GOT3 (cell line): ENCODE results near the gene RANBP9.

Experiments
- DNase-seq: peaks from one replicate; lab custom pipeline; 2025; ENCODE audit warnings: mixed read lengths; lab: John Stamatoyannopoulos, UW

Gene RANBP9

DNA sequence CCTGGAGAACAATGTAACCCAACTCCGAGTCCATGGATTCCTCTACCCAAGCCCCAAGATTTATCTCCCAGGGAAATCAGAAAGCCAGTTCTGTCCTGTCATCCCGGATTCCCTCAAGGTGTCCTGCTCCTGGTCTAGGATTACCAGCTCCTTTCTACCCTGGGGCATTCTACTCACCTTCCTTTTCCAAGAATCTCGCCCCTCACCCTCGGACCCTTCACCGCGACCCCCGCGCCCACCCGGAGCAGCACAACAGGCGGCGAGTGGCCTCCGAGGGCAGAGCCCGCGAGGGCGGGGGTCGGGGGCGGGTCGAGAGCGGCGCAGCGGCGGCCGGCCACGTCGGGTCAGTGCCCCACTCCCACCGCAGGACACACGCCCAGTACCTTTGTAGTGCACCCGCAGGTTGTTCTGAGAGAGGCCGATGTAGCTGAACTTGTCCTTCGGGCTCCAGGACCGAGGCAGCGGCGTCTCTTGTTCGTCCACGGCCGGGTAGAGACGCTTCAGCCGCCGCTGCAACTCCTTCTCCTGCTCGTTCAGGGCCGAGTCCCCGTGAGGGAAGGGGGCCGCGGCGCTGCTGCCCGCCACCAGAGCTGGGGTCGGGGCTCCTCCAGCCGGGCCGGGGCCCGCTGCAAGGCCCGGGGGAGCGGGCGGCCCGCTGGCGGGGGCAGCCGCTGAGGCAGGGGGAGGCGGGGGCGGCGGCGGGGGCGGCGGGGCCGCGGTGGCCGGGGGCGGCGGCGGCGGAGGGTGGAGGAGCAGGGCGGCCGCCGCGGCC, 897 bp downstream of the RANBP9 start:
- DNase-seq: no peak

DNA sequence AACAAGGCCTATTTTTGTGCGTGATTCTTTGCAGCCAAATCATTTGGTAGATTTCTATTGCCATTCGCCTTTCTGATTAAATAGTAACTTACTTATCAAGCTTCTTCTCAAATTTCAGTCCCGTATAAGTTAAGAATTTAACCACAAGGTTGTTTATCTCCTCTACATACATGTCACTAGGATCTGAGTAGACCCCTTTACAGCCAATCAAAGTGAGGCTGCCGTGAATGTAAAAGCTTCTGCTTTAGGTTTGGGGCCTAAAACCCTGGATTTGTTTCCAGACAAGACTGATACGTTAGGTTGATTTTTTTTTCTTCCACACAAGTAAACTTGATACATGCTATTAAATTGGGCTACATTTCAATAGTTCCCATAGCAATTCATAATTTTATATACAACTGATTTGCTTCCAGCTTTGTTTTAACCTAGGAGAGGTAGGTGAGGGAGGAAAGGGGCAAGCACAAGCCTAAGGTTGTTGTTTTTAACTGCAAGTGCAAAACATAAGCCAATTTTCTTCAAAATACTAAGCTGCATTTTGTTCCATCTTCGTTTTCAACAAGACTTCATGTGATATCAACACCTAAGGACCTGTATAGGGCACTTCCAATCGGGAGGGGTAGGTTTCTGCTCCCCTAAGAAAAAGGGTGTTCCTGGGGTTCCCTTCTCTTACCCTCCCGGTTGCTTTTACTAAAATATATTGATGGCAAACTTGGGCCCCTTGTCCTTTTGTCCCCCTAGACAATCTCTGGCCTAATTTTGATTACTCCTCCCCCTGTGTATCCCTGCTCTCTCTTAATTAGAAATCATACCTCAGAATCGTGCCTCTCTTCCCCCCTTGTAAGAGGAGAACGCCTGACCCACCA, 1.7 kb downstream of the RANBP9 start:
- DNase-seq: no peak

DNA sequence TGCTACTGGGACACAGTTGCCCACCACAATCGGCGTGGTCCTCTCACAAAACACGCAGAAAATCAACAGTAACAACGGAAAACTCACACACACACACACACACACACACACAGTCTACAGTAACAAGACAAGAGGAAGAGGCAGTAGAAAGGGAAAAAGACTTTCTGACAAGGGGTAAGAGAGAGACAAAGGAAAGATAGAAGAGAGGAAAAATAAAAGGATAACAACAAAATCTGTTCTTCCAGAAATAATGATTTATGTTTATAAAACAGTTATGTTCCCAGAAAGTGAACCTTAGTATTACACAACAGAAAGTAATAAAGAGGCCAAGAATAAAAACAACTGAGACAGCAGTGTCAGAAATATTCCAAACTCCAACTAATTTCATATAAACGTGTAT, 2.9 kb downstream of the RANBP9 start:
- DNase-seq: no peak

DNA sequence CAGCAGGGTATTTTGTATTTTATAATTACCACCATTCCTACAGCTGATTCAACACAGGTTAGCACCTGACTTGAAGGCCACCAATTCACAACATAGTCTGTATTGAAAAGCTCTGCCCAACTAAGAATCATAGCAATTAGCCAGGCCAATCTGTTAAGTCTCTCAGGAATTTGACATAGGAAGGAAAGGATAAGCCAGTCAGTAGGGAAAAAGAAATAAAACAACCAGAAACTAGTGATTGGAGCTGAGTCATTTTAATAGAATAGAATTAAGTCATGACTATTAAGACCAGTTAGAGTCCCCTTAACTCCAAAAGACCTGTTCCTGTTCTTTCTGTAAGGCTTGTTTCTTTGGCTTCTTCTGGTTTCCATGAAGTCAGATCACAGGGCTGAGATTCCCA, 8.1 kb downstream of the RANBP9 start:
- DNase-seq: no peak

DNA sequence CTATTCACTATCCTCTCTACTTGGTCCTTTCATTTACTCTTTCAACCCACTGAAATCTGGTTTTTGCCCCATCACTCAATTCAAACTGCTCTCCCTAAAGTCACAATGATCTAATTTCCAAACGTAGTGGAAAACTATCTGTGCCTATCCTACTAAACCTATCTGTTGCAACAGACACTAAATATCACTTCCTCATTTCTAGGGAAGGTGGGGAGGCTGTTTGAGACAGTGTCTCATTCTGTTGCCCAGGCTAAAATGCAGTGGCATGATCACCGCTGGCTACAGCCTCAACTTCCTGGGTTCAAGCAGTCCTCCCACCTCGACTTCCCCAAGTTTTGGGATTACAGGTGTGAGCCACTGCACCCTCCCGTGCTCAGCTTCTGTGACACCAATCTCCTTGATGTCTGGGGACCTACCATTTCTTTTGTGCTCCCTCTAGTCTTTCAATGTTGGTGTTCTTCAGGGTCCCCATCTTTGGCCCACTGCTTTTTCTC, 8.8 kb downstream of the RANBP9 start:
- no peak for DNase-seq

DNA sequence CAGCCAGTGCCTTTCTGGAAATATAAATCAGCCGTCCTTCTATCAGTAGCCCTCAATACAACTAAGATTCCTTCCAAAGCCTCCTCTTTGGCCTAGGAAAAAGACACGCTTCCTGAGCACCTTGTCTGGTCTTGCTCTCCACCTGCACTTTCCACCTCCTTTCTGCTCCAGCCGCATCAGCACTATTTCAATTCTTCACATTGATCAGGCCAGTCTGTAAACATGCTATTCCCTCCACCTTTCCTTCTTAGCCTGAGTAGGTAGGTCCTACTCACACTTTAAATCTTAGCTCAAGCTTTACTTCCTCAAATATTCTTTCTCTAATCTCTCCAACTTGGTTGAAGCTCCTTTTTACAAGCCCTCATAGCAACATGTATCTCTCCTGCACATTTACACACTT, 11.4 kb downstream of the RANBP9 start:
- DNase-seq: no peak

DNA sequence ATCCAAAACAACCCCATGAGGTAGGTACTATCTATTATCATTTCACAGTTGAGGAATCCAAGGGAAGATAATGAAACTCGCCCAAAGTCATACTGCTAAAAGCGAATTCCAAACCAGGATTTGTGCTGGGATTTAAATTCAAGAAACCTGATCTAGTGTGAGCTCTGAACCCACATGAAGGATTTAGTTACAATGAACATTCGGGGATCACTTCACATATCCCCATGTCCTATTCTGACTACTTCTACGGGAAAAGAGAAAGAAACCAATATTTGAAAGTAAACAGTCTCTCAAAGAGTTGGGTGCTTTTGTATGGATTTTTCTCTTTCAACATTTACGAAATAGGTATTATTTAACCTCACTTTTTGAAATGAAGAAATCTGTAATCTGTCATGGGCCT, 12.9 kb downstream of the RANBP9 start:
- DNase-seq: no peak

DNA sequence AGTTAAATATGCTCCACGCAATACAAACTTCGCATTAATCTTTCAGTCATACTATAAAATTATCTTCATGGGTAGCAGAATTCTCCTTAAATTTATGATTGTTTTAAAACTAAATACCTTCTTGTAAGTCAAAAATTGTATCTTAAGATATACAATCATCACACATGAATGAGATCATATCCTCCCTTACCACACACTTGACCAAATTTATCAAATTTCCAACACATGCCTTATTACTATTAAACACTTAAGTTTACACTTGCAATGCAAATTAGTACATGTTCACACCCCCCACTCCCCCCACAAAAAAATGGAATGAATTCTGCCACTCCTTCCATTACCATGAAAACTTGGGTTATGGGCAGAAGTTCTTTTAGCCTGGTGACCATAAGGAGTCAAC, 13.8 kb downstream of the RANBP9 start:
- DNase-seq: no peak

DNA sequence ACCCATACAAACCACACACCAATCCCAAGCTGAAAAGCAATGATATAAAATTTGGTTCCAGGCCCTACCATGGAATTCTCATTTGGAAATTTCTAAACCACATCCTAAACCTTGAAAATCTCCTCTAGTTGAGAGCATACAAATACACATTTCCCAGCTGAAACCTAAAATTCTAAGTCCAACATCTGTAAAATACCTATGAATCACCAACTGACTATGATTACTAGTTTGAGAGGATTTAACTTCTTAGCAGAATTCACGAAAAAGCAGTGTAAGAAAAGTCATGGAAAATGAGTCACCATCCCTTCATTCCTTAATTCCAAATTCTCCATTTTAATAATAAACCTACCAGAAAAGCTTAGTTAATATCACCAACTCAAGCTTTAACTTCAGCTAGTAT, 15.4 kb downstream of the RANBP9 start:
- no peak for DNase-seq

DNA sequence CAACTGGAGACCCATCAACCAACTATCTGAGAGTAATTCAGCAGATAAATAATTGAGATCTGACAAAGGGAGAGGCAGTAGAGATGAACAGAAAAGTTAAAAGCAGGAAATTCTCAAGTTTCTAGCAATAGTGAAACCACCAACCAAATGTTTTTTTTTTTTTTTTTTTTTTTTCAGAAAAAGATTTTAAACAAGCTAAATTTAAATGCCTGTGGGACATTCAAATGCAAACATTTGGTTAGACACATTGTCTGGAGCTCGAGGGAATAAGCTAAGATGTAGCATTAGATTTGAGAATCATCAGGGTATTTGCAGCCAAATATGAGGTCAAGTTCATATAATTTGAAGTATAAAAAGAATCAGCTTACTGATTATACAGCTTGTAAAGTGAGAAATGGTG, 16.4 kb downstream of the RANBP9 start:
- DNase-seq: no peak

DNA sequence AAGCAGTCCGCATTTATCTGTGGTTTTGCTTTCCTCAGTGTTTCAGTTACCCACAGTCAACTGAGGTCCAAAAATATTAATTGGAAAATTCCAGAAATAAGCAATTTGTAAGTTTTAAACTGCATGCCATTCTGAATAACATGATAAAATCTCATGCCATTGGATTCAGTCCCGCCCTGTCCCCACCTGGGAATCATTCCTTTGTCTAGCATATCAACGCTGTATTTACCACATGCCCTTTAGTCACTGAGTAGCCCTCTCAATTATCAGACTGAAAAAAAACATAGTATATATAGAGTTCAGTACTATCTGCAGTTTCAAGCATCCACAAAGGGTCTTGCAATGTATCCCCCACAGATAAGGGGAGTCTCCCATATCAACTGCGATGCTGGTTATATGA, 17.1 kb downstream of the RANBP9 start:
- no peak for DNase-seq

DNA sequence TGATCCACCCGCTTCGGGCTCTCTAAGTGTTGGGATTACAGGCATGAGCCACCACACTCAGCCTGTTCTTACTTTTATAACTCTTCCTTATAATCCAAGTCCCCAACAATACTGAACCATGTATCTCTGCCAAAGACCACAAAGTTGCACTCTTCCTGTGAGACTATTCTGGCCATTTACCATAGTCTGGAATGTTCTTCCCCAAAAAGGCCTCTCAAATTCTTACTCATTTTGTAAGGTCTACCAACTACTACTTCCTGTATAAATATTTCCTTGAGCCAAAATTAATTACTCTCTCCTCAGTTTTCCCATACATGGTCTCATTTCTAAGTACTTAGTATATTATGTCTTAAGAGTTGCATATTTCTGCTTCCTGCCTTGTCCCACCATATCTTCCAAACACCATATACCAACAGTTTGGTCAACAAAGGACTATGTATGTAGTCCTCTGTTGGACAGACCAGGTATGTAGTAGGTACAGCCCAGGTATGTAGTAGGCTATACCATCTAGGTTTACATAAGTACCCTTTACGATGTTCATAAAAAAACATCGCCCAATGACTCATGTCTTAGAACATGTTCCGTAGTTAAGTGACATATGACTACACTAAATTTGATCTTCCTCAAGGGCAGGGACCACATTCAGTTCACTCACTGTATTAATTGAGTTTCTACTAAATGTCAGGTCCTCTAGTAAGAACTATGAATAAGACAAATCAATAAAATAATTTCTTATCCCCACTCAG, 22.0 kb downstream of the RANBP9 start:
- DNase-seq: no peak

DNA sequence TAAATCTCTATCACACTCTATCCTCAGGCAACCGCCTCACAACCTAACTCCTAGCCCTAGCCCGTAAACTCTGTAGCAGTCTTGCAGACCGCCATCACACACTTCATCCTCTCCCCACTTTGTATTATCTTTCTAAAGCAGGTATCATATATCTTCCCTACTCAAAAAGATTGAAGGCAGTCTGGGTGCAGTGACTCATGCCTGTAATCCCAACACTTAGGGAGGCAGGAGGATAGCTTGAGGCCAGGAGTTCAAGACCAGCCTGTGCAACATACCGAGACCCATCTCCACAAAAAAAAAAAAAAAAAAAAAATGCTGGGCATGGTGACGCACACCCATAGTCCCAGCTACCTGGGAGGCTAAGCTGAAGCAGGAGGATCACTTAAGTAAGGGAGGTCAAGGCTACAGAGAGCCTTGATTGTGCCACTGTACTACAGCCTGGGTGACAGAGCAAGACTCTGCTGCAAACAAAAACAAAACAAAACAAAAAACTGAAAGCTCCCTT, 22.9 kb downstream of the RANBP9 start:
- DNase-seq: no peak

DNA sequence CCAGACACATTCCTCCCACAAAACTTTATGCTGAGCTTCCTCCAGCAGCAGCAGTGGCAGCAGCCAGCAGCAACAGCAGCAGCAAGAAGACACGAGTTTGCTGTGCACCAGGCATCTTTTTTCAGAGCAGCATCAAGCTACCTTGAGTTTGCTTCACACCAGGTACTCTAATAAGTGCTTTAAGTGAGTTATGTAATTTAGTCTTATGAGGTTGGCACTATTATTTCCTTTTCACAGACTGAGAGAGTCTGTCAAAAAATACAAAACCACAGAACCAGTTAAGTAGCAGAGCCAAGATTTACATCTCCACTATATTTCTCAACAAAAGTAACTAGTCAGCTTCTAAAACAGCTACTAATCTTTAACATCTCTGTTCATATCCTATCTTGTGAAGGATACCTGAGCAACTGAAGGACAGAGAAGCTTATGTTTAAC, 23.7 kb downstream of the RANBP9 start:
- no peak for DNase-seq

DNA sequence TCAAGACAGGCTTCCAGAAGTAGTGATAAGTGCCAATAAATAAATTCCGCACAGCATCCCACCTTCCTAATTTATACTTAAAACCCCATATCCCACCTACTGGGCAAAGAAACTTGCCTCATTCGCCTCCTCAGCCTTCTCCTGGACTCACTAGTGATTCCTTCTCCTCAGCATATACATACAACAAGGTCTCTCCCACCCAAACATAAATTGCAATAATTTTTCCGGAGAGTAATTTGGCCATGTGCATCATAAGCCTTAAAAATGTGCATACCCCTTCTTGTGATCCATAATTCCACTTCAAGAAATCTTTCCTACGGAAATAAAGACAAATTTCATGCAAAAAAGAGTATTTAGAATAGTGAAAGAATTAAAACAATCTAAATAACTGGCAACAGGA, 26.8 kb downstream of the RANBP9 start:
- DNase-seq: no peak

DNA sequence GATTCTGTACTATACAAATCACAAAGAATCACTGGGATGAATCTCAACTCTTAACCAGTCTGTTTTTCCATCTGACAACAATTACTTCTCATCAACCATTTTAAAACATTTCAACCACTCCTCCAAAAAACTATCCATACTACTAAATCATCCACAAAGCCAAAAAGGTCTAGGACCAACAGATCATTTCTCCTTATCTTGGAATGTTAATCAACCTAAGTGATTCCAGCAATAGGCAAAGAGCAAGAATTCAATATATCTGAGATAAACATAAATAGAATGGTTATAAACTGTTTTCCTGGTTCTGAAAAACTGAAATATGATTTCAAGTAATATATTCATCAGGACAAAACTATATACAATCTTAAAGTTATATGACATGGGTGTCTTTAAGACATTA, 28.6 kb downstream of the RANBP9 start:
- no peak for DNase-seq

DNA sequence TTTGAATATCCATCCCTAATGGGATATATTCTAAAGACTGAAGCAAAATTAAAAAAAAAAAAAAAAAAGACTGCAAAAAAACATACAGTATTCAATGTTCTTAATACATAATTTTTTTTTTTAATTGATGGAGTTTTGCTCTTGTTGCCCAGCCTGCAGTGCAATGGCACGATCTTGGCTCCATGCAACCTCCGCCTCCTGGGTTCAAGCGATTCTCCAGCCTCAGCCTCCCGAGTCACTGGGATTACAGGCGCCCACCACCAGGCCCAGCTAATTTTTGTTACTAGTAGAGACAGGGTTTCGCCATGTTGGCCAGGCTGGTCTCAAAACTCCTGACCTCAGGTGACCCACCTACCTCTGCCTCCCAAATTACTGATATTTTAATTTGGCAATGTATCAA, 29.3 kb downstream of the RANBP9 start:
- no peak for DNase-seq

DNA sequence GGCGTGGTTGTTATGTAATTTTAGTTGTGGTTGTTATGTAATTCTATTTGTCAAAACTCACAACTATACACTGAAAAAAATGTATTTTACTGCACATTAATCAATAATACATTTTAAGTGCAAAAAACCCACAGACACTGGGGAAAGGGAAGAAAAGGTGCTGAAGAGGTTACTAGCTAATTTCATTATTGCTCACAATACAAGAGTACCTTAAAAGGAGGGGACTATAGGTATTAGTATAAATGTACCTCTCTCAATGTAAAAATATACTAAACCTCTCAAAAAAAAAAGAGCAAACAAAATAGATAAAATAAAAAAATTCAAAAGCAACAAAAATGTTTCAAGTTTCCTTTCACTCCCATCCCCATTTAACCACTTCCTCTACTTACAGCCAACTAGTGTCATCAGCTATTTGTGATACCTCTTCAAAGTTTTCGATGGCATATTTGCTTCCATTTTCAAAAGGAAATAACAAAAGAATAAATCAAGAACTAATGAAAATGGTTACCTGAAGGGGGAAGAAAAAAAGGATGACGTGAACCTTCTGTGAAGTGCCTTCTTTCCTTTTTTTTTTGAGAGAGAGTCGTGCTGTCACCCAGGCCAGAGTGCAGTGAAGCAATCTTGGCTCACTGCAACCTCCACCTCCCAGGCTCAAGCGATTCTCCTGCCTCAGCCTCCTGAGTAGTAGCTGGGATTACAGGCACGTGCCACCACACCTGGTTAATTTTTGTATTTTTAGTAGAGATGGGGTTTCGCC, 30.2 kb downstream of the RANBP9 start:
- DNase-seq: no peak

DNA sequence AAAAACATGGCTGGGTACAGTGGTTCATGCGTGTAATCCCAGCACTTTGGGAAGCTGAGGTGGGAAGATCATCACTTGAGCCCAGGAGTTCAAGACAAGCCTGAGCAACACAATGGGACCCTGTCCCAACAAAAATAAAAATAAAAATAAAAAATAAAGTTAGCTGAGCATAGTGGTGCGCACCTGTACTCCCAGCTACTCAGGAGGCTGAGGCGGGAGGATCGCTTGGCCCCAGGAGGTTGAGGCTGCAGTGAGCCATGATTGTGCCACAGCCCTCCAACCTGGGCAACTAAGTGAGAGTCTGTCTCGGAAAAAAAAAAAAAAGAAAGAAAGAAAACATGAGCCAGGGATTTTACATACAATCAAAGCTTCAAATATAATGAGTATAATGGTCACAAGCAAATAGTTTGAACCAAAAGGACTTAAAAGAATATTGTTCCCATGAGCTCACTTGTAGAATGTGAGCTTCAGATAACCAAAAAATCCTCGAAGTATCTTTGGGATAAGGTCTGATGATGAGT, 31.1 kb downstream of the RANBP9 start:
- no peak for DNase-seq

DNA sequence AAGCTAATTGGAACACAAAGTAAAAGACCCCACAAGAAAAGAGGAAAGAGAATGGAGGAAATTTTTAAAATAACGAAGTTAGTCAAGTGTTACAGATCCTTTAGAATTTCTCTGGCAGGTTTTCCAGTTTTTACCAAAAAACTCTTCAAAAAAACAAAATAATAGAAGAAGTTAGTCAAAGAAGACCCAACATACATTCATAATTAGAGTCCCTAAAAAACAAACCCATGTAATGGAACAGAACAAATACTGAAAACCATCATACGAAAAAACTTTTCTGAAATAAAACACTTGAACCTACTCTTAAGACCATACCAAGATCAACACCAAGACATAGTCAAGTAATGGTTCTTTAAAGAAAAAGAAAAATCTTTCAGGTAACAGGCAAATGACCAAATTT, 31.6 kb downstream of the RANBP9 start:
- DNase-seq: no peak

DNA sequence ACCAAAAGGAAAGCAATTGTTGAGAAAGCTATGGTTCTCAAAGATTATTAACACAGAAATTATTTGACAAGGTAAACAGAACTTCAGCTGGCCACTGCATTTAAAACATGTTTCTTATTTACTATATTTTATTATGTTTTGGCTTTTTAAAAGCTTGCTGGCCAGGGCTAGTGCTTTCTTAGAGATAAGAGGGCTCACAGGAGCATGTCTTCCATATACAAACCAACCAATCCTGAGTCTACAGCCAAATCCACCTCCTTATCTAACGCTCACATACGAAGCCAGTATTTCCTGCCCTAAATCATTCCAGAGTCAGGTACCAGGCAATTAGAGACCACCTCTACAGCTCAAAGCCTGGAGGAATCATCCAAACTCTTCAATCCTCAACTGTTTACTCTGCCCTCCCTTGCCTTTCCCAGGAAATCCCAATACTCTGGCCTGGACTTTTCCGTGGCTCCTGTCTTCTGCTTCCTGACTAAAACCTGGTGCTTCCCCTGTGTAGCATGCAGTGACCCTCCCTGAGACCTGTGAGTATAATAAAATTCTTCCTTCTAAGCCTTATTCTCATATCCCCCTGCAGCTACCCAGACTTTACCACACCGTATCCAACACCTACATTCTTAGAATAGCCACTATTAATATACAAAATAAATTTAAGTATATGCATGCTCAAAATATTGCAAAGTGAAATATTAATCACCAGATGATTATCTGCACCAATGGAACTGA, 33.2 kb downstream of the RANBP9 start:
- no peak for DNase-seq
